HCT116 (cell line): ENCODE results near the gene ADAM17.

Source experiments
- EGR1 ChIP-seq: IDR thresholded peaks from 2 replicates; pipeline ENCODE4 v1.6.1; 2012; ENCODE audit warnings: low read depth
- EZH2 ChIP-seq: fragments of 200-600 bp; sonication (generic); IDR thresholded peaks from 2 replicates; pipeline ENCODE4 v1.6.1; 2017; ENCODE audit warnings: antibody characterized with exemption, mixed run types
- EZH2phosphoT487 ChIP-seq: fragments of 200-600 bp; IDR thresholded peaks from 2 replicates; pipeline ENCODE4 v1.6.1; 2018; ENCODE audit warnings: antibody characterized with exemption, borderline replicate concordance
- JUND ChIP-seq: IDR thresholded peaks from 2 replicates; pipeline ENCODE4 v1.6.1; 2012
- POLR2A ChIP-seq: IDR thresholded peaks from 2 replicates; pipeline ENCODE4 v1.7.0; 2011; ENCODE audit warnings: borderline replicate concordance; ENCODE audit not compliant: insufficient read depth, insufficient read length; ENCODE audit errors: extremely low read depth
- SP1 ChIP-seq: IDR thresholded peaks from 2 replicates; pipeline ENCODE4 v1.6.1; 2012; ENCODE audit warnings: low read depth
- TCF7L2 ChIP-seq: IDR thresholded peaks from 2 replicates; pipeline ENCODE4 v1.7.0; 2011; ENCODE audit warnings: borderline replicate concordance, inconsistent platforms; ENCODE audit not compliant: insufficient read depth, insufficient read length; ENCODE audit errors: extremely low read depth
- TF ChIP-seq, protein P1 (sequence below): IDR thresholded peaks from 2 replicates; pipeline ENCODE4 v1.6.1; 2012; ENCODE audit warnings: low read depth
- TF ChIP-seq, protein P2 (sequence below), 3 experiments: fragments of 200-600 bp in 1 of 3; sonication (generic) in 1 of 3; IDR thresholded peaks in 2 of 3; conservative IDR thresholded peaks in 1 of 3; 2 replicates each; pipeline ENCODE4 v1.5.1; 2012 to 2017; ENCODE audit warnings: low read depth in 2 of 3, low read length in 2 of 3, antibody characterized with exemption in 1 of 3, borderline replicate concordance in 1 of 3, control low read depth in 1 of 3, mild to moderate bottlenecking in 1 of 3, mixed read lengths in 1 of 3, mixed run types in 1 of 3, moderate library complexity in 1 of 3; ENCODE audit not compliant: insufficient read depth in 1 of 3
- TF ChIP-seq, protein P3 (sequence below): IDR thresholded peaks from 2 replicates; pipeline ENCODE4 v1.6.1; 2012

DNA sequence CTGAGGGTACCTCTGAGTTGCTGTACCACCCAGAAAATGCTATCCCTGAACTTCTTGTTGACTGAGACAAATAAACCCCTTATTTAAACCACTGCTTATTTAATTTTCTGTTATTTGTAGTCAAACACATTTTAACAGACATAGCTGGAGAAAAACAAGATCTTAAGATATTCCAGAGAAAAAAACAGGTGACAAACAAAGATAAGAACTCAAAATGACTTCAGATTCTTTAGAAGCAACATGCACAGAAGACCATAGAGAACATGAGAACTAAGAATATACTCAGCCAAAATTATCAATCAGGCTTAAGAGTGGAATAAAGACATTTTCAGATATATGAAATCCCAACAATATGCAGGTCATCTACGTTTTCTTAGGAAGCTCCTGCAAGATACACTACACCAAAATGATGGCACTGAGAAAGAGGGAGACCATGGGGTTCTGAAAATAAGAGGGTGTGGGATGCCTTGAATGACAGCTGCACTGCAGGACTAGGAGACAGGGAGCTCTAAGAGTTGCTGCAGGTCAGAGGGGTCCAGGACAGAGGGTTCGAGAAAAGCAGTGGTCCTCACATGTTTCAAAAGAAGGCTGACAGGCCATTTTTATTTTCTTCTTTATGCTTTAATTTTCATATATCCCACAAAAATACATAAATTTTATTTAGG is 38.4 kb downstream of the ADAM17 start:
- TF ChIP-seq TCF7L2 (no peak), SP1 (no peak), JUND (no peak), POLR2A (no peak), EGR1 (no peak), EZH2 (no peak), EZH2phosphoT487 (no peak)
- TF ChIP-seq, protein P1, sequence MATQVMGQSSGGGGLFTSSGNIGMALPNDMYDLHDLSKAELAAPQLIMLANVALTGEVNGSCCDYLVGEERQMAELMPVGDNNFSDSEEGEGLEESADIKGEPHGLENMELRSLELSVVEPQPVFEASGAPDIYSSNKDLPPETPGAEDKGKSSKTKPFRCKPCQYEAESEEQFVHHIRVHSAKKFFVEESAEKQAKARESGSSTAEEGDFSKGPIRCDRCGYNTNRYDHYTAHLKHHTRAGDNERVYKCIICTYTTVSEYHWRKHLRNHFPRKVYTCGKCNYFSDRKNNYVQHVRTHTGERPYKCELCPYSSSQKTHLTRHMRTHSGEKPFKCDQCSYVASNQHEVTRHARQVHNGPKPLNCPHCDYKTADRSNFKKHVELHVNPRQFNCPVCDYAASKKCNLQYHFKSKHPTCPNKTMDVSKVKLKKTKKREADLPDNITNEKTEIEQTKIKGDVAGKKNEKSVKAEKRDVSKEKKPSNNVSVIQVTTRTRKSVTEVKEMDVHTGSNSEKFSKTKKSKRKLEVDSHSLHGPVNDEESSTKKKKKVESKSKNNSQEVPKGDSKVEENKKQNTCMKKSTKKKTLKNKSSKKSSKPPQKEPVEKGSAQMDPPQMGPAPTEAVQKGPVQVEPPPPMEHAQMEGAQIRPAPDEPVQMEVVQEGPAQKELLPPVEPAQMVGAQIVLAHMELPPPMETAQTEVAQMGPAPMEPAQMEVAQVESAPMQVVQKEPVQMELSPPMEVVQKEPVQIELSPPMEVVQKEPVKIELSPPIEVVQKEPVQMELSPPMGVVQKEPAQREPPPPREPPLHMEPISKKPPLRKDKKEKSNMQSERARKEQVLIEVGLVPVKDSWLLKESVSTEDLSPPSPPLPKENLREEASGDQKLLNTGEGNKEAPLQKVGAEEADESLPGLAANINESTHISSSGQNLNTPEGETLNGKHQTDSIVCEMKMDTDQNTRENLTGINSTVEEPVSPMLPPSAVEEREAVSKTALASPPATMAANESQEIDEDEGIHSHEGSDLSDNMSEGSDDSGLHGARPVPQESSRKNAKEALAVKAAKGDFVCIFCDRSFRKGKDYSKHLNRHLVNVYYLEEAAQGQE, result no peak
- TF ChIP-seq, protein P2, sequence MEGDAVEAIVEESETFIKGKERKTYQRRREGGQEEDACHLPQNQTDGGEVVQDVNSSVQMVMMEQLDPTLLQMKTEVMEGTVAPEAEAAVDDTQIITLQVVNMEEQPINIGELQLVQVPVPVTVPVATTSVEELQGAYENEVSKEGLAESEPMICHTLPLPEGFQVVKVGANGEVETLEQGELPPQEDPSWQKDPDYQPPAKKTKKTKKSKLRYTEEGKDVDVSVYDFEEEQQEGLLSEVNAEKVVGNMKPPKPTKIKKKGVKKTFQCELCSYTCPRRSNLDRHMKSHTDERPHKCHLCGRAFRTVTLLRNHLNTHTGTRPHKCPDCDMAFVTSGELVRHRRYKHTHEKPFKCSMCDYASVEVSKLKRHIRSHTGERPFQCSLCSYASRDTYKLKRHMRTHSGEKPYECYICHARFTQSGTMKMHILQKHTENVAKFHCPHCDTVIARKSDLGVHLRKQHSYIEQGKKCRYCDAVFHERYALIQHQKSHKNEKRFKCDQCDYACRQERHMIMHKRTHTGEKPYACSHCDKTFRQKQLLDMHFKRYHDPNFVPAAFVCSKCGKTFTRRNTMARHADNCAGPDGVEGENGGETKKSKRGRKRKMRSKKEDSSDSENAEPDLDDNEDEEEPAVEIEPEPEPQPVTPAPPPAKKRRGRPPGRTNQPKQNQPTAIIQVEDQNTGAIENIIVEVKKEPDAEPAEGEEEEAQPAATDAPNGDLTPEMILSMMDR (IDR thresholded peaks at IDR 0.05 in 2 of 3, conservative IDR thresholded peaks at IDR 0.05 in 1 of 3; ENCODE audit: borderline replicate concordance in 1 of 3, insufficient read depth in 1 of 3, low read depth in 2 of 3, low read length in 2 of 3), result no peak
- TF ChIP-seq, protein P3, sequence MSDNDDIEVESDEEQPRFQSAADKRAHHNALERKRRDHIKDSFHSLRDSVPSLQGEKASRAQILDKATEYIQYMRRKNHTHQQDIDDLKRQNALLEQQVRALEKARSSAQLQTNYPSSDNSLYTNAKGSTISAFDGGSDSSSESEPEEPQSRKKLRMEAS, result no peak
